Cortex of kidney (tissue), 1 donor: ENCODE measurements around the gene DCUN1D3.
"Not testable (repeated sequence)": the region's sequence is repeated elsewhere in the genome, so short reads cannot be mapped to it uniquely, and the experiment has no call there.

Source experiments
- DNase-seq: peaks from one replicate; lab custom pipeline; 2025; lab: John Stamatoyannopoulos, UW

The DCUN1D3 gene, protein sequence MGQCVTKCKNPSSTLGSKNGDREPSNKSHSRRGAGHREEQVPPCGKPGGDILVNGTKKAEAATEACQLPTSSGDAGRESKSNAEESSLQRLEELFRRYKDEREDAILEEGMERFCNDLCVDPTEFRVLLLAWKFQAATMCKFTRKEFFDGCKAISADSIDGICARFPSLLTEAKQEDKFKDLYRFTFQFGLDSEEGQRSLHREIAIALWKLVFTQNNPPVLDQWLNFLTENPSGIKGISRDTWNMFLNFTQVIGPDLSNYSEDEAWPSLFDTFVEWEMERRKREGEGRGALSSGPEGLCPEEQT

DNA sequence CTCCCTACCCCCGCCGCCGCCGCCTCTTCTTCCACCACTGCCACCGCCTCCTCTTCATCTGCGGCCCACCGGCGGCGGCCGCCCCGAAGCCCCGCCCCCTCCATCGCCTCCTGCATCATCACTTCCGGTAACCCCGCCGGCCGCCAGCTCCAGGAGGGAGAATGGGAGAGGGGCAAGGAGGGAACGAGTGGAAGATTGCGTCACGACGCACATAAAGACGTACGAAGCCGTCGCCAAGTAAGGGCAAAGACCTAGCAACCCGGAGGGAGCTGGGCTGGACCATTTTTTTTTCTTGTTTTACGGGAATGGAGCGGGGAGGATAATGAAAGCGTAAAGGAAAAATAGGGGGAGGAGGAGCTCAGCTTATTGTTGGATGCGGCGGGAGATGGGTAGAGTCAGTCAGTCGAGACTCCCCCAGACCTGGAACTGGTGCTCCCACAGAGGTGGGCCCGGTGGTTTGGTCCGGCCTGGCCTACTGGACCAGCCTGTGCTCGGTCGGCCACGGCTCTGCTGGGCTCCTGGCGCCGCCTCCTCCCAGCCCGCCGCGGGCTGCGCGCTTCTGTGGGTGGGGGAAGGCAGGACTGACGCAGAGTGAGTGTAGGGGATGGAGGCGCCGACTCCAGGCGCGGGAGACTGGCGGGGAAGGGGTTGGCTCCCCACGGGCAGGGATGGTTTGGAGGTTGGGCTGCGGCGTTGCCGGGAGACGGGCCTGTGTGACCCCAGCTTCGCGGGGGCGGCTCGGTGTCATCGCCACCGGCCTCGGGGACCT lies at the start of gene DCUN1D3, which contains the start of gene LYRM1:
Gene DCUN1D3 (minus strand): TSS at position 60 of the 769 bp plus-strand sequence. CDS start 37,820 bp downstream, outside the sequence.
Gene LYRM1 (plus strand): TSS at position 473 of the 769 bp plus-strand sequence. CDS start 14,785 bp downstream, outside the sequence.
- no peak for DNase-seq

- no peak for DNase-seq
Observed at GRCh38 chr16:20949660-20950059, 49.5 kb upstream of the DCUN1D3 start.

DNA sequence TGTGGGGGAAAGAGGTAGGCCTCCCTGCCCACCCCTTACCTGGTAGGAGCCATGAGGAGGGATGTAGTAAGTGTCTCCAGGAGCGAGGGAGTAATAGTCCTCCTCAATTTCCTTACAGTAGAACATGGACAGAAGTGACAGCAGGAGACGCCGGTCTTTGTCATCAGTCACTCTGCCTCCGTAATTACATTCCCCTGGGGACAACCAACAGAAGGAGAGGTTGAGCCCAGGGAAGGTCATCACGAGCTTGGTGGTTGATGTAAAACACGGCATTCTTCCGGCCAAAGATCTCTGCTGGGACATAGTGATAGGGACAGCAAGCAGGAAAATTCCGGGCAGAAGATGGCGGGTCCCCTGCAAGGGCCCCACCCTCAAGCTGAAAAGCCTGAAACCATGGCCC lies 48.3 kb upstream of the DCUN1D3 start:
- DNase-seq = no peak

GRCh38 chr16:20946015-20946629 lies 46.0 kb upstream of the DCUN1D3 start:
- DNase-seq = no peak

- not testable (repeated sequence) for DNase-seq
Observed at GRCh38 chr16:20945575-20945875, 45.4 kb upstream of the DCUN1D3 start.

DNA sequence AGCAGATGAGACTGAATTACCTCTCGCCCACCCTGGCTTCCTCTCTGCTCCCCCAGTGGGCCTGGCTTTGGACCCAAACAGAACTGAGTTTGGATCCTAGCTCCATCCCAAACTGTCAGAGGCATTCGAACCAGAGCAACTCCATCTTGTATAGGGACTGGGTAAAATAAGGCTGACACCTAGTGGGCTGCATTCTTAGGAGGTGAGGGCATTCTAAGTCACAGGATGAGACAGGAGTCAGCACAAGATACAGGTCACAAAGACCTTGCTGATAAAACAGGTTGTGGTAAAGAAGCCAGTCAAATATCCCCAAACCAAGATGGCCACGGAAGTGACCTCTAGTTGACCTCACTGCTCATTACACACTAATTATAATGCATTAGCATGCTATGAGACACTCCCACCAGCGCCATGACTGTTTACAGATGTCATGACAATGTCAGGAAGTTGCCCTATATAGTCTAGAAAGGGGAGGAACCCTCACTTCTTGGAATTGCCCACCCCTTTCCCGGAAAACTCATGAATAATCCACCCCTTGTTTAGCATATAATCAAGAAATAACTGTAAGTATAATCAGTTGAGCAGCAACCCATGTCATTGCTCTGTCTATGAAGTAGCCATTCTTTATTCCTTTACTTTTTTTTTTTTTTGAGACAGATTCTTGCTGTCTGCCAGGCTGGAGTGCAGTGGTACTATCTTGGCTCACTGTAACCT lies 44.9 kb upstream of the DCUN1D3 start:
- DNase-seq = no peak

- DNase-seq = no peak
Observed at GRCh38 chr16:20942256-20942655, 42.1 kb upstream of the DCUN1D3 start.

GRCh38 chr16:20941636-20941926 lies 41.4 kb upstream of the DCUN1D3 start:
- DNase-seq = no peak

- DNase-seq = no peak
Observed at GRCh38 chr16:20940871-20941635, 40.9 kb upstream of the DCUN1D3 start.

GRCh38 chr16:20939611-20940010 lies 39.5 kb upstream of the DCUN1D3 start:
- DNase-seq = no peak

DNA sequence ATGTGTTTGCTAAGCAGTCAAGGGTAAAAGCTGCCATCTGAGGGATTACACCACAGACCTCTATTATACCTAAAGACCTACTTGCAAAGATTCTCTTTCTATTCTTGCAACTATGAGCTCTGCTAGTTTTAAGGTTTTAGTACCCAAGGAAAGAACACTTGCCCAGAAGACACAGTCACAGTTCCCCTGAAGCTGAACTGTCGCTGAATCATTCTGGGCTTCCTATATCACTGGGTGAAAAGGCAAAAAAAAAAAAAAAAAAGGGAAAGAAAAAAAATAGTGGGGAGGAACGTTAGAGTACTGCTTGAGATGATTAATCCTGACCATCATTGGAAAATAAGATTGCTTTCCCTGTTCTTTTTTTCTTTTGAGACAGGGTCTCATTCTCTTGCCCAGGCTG lies 38.3 kb upstream of the DCUN1D3 start:
- DNase-seq = no peak

- no peak for DNase-seq
Observed at GRCh38 chr16:20937736-20938135, 37.6 kb upstream of the DCUN1D3 start.

GRCh38 chr16:20933589-20933988 lies 33.4 kb upstream of the DCUN1D3 start:
- DNase-seq = no peak

GRCh38 chr16:20931066-20931600 lies 31.0 kb upstream of the DCUN1D3 start:
- DNase-seq = no peak

GRCh38 chr16:20930365-20930690 lies 30.2 kb upstream of the DCUN1D3 start:
- no peak for DNase-seq

DNA sequence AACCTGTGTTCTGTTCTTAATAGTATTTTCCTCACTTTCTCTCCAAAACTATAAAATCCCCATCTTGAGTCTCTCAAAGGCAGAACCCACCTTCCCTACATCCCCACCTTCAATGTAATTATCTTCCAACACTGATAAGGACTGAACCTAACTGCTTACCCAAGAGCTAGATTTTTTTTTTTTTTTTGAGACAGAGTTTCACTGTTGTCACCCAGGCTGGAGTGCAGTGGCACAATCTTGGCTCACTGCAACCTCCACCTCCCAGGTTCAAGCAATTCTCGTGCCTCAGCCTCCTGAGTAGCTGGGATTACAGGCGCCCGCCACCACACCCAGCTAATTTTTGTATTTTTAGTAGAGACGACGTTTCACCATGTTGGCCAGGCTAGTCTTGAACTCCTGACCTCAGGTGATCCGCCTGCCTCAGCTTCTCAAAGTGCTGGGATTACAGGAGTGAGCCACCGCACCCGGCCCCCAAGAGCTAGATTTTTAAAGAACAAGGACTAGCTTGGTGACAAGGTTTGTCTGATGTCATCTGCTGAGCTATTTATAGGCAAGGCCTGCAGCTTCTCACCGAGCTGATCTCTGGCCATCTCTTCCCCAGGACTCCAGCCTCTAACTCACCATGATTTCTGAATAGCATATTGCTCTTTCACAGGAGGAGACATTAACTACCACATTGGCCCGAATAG lies 29.7 kb upstream of the DCUN1D3 start:
- DNase-seq = not testable (repeated sequence)

DNA sequence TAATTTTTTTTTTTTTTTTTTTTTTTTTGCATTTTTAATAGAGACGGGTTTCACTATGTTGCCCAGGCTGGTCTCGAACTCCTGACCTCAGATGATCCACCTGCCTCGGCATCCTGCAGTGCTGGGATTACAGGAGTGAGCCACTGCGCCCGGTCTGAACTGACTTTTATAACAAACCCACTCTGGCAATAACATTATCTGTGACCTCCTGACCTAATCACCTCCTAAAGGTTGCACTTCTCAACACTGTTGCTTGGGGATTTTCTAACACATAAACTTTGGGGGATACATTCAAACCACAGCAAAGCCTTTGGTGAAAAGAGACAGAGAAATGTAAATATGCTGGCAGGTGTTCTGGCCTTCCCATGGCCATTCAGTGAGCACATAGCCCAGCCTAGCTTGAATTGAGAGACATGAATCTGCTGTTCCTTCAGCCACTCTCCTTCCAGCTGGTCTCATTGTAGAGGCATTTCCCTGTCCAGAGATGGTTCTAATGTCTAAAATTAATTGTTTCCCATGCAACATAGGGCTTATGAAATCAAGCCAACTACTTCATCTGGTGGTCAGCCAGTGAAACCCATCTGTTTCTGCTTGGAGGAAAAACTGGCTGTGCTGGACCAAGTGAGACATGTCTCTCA lies 28.7 kb upstream of the DCUN1D3 start:
- DNase-seq = no peak

- no peak for DNase-seq
Observed at GRCh38 chr16:20925751-20926150, 25.6 kb upstream of the DCUN1D3 start.

DNA sequence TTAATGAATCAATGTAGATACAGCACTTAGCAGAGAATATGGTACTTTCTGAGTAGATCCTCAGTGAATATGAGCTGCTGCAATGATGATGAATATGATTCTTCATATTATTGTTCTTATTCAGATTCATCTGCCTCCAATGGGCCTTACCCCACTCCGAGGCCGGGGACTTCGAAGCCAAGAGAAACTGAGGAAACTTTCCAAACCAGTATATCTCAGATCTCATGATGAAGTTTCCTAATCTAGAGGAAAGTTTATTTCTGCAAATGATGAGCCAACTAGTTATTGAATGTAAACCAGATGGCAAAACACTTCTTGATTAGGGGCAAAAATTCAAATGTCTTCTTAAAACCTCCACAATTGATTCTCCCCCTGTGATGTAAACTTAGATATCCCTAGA lies 23.7 kb upstream of the DCUN1D3 start:
- DNase-seq = no peak

GRCh38 chr16:20920799-20921198 lies 20.6 kb upstream of the DCUN1D3 start:
- no peak for DNase-seq

GRCh38 chr16:20920091-20920490 lies 19.9 kb upstream of the DCUN1D3 start:
- no peak for DNase-seq
